Stimulated activated CD4-positive, alpha-beta T cell treated with anti-CD3 and anti-CD28 coated beads, TNF-alpha, amount 100 ng/mL, for 1 hour (primary cell): ENCODE data around the gene BUB3.

Source experiments
- DNase-seq, 3 donors: peaks; one replicate each; pipeline ENCODE4 v3.0.0-alpha.2; 2020; ENCODE audit warnings: low read depth in 3 of 3, low spot score in 1 of 3

The BUB3 gene

DNA sequence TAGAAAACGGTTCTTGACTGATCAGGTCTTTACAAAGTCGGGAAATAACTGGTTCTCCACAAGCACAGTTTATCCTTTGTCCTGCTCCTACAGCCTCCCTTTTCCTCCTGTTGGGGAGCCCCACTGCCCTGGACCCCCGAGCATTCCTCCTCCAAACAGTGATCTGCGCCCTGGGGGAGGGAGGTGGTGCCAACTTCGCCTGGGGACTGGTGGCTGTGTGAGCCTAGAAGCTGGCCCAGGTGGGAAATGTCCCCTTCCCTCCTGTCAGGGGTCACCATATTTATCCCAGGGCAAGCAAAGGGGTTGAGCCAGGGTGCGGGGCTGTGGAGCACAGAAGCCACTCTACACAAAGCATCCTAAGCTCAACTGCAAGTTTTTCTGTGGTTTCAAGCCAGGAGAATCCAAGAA is 13.2 kb upstream of the BUB3 start:
- DNase-seq, result no peak

DNA sequence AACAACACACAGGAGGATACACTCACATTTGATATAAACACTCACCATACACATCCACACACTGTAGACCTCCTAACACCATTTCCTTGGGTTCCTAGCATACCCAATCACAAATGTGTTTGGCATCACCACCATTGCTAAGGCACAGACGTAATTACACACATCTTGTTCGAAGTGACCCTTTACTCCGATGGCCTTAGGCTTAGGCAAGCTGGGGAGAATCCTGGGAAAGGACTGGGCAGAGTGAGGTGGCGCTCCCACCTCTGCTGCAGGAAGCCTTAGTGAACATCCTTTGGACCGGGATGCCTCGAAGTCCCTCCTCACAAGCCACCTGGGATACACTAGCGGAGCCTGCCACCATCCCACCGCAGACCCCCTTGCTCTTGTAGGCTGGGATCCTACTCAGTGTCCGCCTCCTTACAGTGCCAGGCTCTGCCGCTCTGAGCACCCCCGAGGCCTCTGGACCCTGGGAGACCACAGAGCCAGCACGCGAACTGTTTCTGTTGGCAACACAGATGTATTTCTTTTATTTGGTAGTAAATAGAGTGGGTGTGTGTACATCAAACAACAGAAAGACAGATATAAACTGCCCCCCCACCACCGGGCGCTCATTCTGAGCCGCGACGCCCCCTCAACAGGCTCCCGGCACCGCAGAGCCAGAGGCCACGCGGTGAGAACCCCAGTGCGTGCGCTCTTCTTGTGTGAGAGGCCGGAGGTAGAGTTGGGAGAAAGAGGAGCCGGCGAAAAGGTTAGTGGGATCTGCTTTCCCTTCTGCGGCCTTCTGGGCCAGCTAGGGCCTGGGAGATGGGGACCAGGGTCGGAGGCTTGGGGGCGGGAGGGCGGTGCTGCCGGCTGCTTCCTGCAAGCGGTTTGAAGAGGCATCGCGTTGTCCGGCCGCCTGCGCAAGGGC is 12.2 kb upstream of the BUB3 start:
- DNase-seq, result no peak

DNA sequence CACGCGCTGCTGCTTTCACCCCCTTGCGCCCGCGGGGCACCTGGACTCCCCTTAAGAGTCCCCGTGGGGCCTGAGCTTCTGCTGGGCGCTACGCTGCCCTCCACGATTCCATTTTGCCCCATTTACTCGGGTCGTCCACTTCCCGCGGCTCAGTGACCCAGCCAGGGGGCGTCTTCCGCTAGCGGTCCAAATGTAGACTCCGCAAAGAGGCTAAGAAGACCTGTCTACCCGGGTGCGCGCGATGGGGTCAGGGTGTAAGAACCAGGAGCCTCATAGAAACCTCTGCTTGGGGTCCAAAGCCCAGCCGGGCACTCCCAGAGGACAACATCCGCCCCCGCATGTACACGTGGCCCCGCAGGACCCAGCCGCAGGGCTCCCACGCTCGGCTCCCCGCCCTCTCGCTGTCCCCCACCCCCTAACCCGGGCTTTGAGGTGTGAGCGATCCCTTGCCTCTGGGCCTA is 11.5 kb upstream of the BUB3 start:
- no peak for DNase-seq

DNA sequence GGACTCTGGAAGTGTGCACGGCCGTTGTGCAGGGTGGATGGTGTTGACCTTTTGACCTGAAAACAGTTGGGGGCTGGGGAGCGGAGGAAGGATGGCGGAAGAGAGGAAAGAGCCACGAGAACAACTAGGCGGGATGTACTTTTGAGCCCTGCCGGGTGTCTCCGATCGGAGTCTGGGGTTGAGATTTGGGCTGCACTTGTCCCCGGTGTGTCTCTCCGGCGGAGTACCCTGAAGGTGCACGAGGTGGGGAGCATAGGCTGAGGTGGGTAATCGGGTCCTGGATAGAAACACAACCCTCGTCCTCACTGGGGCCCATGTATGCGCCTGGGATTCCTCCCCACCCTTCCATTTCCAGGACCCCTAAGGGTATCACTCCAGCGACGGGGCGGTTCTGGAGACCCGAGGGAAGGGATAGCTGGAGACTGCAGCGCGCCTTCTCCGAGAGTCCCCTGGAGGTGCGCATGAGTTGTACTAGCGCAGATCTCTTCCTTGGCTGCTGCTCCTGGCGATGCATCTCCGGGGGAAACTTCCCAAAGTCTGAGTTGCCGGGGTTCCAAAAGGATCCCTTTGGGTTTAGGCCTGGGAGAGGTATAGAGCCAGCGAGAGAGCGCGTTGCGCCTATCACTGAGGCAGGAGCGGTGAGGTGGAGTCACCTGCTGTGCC is 10.9 kb upstream of the BUB3 start:
- DNase-seq, result no peak

DNA sequence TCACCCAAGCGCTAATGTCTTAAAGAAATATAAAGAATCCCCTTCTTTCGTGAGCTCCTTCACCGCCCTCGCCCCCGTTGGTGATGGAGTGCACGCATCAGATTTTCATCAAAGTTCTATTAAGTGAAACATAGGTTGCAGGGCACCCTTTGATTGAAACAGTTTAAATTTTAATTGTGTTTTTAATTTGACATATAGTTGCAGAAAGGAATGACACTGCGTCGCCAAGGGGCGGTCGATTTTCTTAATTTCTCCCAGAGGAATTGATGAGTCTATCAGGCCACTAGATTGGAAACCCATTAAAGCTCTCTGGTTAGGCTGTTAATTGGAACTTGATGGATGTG is 10.4 kb upstream of the BUB3 start:
- no peak for DNase-seq

DNA sequence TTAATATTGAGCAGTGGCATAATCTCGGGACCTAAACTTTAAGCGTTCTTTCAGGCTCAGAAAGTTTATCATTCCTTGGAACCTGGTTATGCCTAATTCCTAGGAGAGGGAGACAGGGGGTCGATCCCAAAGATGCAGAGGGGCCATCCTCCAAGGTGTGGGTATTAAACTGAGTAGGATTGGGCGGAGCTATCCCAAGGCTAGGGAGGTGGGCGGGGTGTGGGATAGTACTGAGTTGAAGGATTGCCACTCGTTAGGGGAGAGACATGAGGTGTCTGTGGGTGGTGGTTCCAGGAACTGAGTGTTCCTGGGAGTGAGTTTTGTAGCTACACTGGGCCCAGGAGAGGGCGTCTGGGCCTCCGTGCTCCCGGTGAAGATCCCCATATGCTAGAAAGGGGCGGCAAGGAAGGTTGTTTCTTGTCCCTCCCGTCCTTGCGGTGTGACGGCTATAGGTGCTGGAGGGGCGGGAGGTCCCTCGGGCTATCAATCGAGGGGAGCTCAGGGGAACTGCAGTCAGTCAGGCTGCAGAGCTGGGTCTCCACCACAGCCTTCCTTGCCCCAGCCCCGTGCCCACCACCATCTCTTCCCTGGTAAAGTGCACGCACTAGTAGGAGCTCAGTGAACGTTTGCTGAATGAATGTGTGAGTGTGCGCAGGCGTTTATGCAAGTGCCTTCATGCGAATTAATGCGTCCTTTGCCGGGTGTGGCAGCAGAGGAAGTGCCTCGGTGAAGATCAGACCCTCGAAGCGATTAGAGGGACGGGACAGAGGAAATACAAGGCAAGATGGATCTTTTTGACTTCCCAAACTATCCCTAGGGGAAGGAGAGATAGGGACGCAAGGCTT is 9.3 kb upstream of the BUB3 start:
- DNase-seq, result no peak

DNA sequence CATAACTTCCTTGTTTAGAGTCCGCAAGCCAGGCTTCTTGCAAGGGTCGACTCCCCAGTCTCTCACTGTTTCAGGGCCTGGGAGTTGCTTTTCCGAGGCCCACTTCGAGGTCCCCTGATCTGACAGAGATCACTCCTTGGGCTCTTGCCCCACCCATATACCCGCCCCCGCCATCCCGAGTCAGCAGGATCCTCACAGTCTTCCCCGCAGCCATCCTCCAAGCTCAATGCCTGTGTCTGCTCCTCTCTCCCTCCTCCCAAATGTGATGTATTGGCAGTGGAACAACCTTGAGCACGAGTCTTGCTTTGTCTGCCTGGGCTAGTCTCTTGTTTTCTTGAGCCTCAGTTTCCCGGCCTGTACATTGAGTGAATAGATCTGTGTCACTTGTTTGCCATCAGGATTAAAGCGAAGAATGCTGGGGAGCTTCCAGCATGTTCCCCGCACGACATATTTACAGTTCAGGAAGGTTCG is 8.6 kb upstream of the BUB3 start:
- no peak for DNase-seq

DNA sequence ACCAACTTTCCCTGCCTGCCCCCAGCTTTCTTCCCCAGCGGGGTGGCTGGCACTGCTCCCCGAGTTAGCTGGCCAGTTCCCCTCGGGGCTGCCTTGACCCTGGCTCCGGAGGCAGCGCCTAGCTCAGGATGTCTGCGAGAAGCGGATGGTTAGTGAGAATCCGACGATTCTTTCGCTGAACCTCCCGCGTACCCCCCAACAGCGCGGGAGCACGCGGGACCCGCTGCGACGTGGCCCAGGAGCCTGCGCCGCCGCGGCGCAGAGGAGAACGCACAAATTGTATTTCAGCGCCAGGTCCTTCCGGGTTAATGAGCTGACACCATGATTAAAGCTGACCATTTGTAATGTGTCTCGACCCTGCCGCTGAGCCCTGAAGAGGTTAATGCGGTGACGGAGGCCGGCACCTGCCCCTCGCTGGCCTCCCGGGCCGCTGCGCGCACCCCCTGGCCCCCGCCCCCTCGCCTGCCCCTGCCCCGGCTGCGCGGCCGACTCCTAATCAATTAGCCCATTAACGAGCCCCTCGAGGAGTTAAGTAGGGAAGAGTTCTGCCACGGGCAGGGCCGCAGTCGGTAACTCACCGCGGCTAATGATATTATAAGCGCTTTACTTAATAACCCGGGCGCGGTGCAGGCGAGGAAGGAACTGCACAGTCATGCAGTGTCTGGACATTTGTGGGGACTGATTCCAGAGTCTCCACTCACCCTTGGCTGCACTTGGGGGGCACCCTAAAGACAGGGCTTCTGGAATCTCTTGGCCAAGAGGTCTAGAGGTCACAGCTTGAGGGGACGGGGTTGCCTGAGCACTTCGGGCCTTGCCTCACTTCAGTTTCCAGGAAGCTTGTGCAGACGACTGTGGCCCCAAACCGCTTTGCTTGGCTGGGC is 7.9 kb upstream of the BUB3 start:
- DNase-seq, result no peak

DNA sequence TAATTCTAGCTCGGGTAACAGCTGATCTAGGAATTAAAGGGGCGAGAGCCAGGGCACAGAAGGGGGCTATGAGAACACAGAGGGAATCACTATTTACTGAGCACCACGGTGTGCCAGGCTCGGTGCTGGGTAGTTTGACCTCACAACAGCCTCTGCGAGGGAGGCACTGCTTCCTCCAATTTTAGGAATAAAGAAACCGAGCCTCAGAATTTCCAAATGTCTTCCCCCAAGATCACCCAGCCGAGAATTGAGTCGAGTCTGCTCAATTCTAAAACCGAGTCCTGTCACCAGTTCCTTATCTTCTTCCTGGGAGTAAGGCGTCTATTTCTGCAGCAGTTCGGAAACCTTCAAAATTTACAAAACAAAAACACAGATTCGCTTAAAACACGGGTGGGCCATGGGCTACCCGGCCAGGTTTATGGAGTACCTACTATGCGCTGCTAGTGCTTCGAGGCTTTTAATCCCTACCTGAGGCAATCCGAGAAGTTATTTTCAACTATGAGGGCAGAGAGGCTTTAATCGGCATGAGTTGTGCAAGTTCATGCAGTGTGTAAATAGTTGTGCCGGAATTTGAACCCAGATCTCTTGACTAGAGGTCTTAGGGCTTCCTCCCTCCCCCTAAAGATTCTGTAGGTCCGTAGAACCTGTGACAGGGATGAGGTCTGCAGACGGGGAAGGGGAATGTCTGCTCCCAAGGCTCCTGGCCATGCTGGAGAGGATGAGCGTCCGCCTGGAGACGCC is 7.1 kb upstream of the BUB3 start:
- no peak for DNase-seq

DNA sequence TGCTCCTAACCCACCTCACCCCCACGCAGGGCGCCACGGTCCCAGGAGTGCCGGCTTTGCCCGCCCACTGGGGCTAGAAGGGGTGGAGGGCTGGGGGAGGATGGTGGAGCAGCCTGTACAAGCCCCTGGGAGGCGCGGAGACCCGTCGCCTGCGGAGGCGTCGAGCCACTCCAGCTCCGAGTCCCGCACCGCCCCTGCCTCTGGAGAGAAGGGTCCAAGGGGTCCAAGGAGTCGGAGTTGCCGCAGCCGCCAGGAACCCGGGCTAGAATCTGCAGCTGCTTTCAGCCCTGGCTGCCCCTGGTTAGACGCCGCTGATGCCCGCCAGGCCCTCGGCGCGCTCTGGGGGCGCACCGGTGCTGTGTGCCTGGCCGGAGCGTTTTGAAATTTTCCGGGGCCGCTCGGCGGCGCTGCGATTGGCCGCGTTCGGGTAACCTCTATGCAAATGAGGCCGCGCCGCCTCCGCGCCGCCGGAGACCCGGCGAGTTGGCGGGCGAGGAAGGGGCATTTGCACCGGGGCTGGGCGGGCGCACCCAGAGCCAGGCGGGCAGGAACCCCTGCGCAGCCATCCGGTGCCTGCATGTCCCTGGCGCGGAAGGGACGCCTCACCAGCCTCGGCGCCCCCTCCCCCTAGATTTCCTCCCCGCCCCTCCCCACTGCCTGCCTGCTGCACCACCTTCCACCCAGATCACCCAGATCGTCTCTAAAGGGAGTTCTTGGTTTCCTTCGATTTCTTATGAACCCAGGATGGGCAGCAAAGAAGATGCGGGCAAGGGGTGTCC is 6.4 kb upstream of the BUB3 start, which contains the start of gene HMX2:
HMX2 (plus strand) TSS at position 502 of the 779 bp plus-strand sequence; CDS start at position 745, 243 bp downstream.
- DNase-seq, result no peak

DNA sequence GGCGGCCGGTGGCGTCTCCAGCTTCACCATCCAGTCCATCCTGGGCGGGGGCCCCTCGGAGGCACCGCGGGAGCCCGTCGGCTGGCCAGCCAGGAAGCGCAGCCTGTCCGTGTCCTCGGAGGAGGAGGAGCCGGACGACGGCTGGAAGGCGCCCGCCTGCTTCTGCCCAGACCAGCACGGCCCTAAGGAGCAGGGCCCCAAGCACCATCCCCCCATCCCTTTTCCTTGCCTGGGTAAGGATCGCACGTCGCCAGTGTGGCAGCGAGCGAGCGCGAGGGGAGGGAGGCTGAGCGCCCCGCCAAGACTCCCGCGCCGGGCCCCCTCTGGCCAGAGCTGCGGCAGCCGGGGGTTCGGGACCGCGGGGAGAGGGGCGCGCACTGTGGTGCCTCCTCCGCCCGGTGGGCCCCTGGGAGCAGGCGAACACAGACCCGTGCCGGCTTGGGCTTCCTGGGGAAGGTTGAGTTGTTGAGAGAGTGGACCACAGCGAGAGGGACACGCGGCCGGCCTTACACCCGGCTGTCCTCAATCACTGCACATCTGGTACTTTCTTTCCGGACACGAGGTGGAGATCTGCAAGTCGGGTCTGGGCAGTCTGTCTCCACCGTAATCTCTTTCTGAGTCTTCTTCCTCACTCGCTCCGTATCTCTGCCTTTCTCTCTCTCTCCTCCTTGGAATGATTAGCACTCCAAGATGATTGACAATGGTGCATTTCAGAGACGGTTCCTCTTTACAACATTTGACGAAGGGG is 5.6 kb upstream of the BUB3 start:
- no peak for DNase-seq

DNA sequence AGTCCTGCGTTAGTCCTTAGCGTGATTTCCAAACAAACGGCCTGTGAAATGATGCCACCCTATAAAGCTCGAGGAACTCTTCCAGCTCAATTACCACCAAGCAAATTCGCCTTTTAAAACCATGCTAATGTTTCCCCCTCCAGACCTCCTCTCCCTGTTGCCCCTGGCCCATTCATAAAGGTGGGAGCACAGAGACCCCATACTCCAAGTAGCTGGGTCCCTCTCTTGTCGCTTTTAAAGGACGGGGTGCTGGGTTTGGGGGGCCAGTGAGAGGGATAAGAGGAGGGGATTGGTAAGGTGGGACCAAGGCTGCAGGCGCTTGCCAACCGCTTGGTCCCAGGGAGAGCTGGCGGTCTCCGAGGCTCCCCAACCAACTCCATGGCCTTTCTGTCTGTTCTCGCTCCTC is 5.0 kb upstream of the BUB3 start:
- no peak for DNase-seq

DNA sequence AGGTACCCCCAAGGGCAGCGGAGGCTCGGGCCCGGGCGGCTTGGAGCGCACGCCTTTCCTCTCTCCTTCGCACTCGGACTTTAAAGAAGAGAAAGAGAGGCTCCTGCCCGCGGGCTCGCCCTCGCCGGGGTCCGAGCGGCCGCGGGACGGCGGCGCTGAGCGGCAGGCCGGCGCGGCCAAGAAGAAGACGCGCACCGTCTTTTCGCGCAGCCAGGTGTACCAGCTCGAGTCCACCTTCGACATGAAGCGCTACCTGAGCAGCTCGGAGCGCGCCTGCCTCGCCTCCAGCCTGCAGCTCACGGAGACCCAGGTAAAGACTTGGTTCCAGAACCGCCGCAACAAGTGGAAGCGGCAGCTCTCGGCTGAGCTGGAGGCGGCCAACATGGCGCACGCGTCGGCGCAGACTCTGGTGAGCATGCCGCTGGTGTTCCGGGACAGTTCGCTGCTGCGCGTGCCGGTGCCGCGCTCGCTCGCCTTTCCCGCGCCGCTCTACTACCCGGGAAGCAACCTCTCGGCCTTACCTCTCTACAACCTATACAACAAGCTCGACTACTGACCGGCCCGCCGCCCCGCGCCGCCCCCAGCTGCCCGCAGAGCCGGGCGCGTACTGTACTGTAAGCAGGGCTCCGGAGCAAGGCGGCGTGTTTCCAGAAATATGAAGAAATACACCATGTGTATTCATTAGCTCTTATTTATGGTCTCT is 4.5 kb upstream of the BUB3 start:
- DNase-seq, result no peak

DNA sequence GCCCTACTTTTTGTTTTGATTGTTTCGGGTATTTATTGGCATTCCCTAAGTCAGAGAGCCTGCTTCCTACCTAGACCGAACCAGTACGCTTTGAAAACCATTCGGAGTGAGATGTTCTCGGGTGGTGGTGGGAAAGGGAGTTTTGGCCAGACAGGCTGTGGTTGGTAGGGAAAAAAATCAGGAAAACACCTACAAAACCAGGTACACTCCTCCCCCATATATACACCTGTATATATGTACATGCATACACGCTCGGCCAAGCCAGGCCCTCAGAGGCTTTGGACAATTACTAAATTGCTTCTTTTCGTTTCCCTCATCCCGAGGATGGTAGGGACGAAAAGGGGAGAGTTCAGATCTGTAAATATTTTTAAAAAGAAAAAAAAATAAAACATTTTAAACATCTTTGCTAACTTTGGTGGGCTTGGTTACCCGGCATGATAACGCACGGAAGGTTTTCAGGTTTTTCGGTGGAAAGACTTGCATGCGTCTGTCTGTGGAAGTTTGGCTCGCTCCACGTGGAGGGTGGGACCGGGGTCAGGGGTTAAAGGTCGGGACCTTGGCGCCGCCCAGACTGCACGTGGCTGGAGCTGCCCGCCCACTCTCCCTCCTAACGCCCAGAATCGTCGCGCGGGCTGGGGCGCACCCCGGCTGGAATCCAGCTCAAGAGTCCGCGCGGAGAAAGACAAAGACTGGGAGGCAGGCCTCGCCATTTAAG is 3.8 kb upstream of the BUB3 start:
- no peak for DNase-seq

DNA sequence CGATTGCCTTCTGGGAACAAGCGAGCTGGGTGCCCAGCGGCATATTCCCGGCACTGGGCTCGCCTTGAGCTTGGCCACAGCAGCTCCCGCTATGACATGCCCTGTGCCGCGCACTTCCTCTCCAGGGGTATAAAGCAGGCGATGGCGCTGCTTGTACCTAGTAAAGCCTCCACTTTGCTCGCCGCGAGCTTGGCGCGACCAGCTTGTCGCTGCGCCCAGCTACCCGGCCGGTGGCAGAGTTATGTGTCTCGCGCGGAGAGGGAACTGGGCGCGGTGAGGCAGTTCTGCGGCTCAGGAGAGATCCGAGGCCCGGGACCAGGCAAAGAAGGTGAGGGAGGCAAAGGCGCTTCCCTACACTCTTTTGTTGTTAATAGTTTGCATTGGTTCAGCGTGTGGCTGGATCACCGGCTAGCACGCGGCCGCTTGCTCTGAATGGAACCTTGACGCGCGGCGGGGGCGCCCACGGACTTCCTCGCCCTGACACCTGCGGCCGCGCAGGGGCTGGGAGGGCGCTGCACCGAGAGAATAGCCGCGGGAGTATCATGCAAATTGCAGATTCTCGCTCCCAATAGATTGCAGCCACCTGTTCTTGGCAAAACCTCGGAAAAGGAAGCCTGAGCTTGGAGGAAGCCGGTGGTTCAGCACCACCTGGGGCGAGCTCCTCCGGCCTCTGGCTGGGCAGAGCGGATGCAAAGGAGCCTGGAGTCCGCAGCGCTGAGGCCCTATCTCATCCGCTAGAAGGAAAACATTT is 3.0 kb upstream of the BUB3 start:
- no peak for DNase-seq

DNA sequence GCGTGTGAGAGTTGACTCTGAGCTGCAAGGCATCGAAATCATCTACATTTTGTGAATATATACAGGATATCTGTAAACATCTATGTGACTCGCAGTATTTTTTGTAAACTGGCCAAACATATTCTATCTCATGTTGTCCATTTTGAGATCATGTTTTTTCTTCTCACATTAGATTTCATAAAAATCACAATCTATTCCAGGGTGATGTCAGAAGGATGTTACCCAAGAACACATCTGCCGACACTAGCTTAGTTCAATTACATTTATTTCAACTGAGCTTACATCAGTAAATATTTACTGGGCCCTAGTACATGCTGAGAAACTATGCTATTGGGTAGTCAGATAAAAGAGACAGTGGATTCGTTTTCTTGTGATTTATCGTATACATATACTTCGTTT is 2.5 kb upstream of the BUB3 start:
- DNase-seq, result no peak
